K562 (cell line): Measurements from ENCODE around the gene SPINT3. TPM values are rescaled to one million over a fixed set of nuclear protein-coding genes. Genes with fewer than 3 reads are reported as not detected.

Experiments used
- ATAC-seq: fragments of 200-7000 bp; cut with Tn5 transposase; 3 replicates; pipeline ENCODE4 v1.9.1; 2020; ENCODE audit warnings: moderate library complexity
- BruUV-seq: library from RNA; stranded (reverse); fragments of 400-500 nt; replicated peaks from 2 replicates; lab custom pipeline; 2021; lab: Mats Ljungman, UMichigan
- CTCF ChIA-PET: fragments of 300-600 bp; formaldehyde crosslinking; extraction: SDS; loops from one replicate; lab custom pipeline; 2021; ENCODE audit warnings: low intra/inter-chr PET ratio; lab: Yijun Ruan, JAX
- POLR2A ChIA-PET: fragments of 300-600, 350-650 bp; sonication (Branson Sonifier 250); formaldehyde crosslinking; extraction: SDS; loops from one replicate; lab custom pipeline; 2021; ENCODE audit warnings: antibody characterized with exemption, inconsistent platforms; lab: Yijun Ruan, JAX
- DNase-seq, 4 experiments: peaks; one replicate each; pipeline versions ENCODE4 v3.0.0 to v3.0.0-alpha.2; 2011 to 2018; ENCODE audit warnings: low spot score in 3 of 4, mixed read lengths in 3 of 4; ENCODE audit errors: extremely low read depth in 1 of 4
- FAIRE-seq: peaks from 2 replicates; lab custom pipeline; 2011; peaks lifted over from hg19 to GRCh38; lab: Jason Lieb, UNC
- H2AFZ ChIP-seq: 2 replicates; pipeline ENCODE4 v1.6.0; 2011; ENCODE audit warnings: low read depth, low read length, control low read depth, inconsistent platforms
- H3K27ac ChIP-seq: fragments of 200-600 bp; 3 replicates; pipeline ENCODE4 v1.8.0; 2011; ENCODE audit warnings: low read depth, mild to moderate bottlenecking, control low read depth, inconsistent platforms, low read length, moderate library complexity, mixed read lengths; ENCODE audit errors: extremely low read depth
- H3K27me3 ChIP-seq, 2 experiments: fragments of 300-600 bp in 1 of 2; 2 replicates in 1 of 2; 3 replicates in 1 of 2; pipeline versions ENCODE4 v1.6.0 to v1.8.0; 2011; ENCODE audit warnings: inconsistent platforms in 2 of 2, low read length in 2 of 2, mild to moderate bottlenecking in 1 of 2, mixed read lengths in 1 of 2, moderate library complexity in 1 of 2; ENCODE audit not compliant: control insufficient read depth in 2 of 2, insufficient read depth in 2 of 2
- H3K36me3 ChIP-seq: fragments of 300-600 bp; 3 replicates; pipeline ENCODE4 v1.8.0; 2011; ENCODE audit warnings: mild to moderate bottlenecking, low read length, inconsistent platforms; ENCODE audit not compliant: control insufficient read depth, insufficient read depth
- H3K4me1 ChIP-seq, 2 experiments: fragments of 200-600 bp in 1 of 2; replicated peaks in 1 of 2; 2 replicates in 1 of 2; 3 replicates in 1 of 2; pipeline versions ENCODE4 v1.5.1 to v1.8.0; 2011; ENCODE audit warnings: inconsistent platforms in 2 of 2, low read length in 2 of 2, mild to moderate bottlenecking in 1 of 2, mixed read lengths in 1 of 2, moderate library complexity in 1 of 2; ENCODE audit not compliant: control insufficient read depth in 2 of 2, insufficient read depth in 2 of 2
- H3K4me2 ChIP-seq: 2 replicates; pipeline ENCODE4 v1.6.1; 2011; ENCODE audit warnings: low read length, control low read depth, inconsistent platforms, mixed read lengths; ENCODE audit not compliant: insufficient read depth
- H3K4me3 ChIP-seq: fragments of 200-600 bp; sonication (generic), shearing (Covaris generic); 2 replicates; pipeline ENCODE4 v1.5.1; 2016; ENCODE audit warnings: control low read depth, inconsistent platforms
- H3K79me2 ChIP-seq: fragments of 200-600 bp; 3 replicates; pipeline ENCODE4 v1.8.0; 2011; ENCODE audit warnings: low read length, inconsistent platforms; ENCODE audit not compliant: control insufficient read depth, insufficient read depth
- H3K9ac ChIP-seq, 2 experiments: 2 replicates each; pipeline versions ENCODE4 v1.6.0 to v1.6.1; 2011; ENCODE audit warnings: low read depth in 2 of 2, low read length in 2 of 2, control low read depth in 1 of 2, inconsistent platforms in 1 of 2, mild to moderate bottlenecking in 1 of 2, mixed read lengths in 1 of 2; ENCODE audit not compliant: insufficient read depth in 1 of 2
- H3K9me1 ChIP-seq: one replicate; pipeline ENCODE4 v1.6.0; 2011; ENCODE audit warnings: inconsistent platforms, mild to moderate bottlenecking, low read length, moderate library complexity; ENCODE audit not compliant: control insufficient read depth, insufficient read depth
- H3K9me3 ChIP-seq: replicated peaks from 2 replicates; pipeline ENCODE4 v1.5.1; 2011; ENCODE audit warnings: low read depth, low read length, inconsistent platforms; ENCODE audit not compliant: control insufficient read depth, insufficient read depth
- H4K20me1 ChIP-seq: replicated peaks from 2 replicates; pipeline ENCODE4 v1.6.1; 2011; ENCODE audit warnings: low read length, inconsistent platforms, mixed read lengths; ENCODE audit not compliant: control insufficient read depth, insufficient read depth
- HNRNPH1 ChIP-seq: fragments of 200-400 bp; formaldehyde crosslinking; optimal IDR thresholded peaks from 2 replicates; pipeline ENCODE3; 2017; ENCODE audit warnings: low read depth, mild to moderate bottlenecking, low read length, moderate library complexity
- ZNF695 ChIP-seq: fragments of 450-650 bp; formaldehyde crosslinking; IDR thresholded peaks from 2 replicates; pipeline ENCODE4 v1.4.0; 2020; ENCODE audit warnings: mild to moderate bottlenecking, moderate library complexity
- ZNF707 ChIP-seq: fragments of 250-450 bp; sonication (Bioruptor Pico); conservative IDR thresholded peaks from 2 replicates; pipeline ENCODE4 v1.8.0; 2022; ENCODE audit warnings: inconsistent platforms, mild to moderate bottlenecking, moderate library complexity
- ZNF764 ChIP-seq: fragments of 250-450 bp; sonication (Bioruptor Pico); IDR thresholded peaks from 2 replicates; pipeline ENCODE4 v1.4.0; 2020; ENCODE audit warnings: low read depth, mild to moderate bottlenecking, moderate library complexity
- WGBS: fragments of 100-300 bp; shearing (Covaris generic); methylation state at CpG from one replicate; pipeline ENCODE4 v1.1.6; 2016; ENCODE audit warnings: low coverage, mixed read lengths; ENCODE audit not compliant: insufficient coverage; ENCODE audit errors: missing lambda C conversion rate; 5-methylcytosine and 5-hydroxymethylcytosine counted together
- in situ Hi-C: fragments of 300-500 bp; cut with MboI; formaldehyde crosslinking; loops from 4 replicates; pipeline ENCODE4 v1.15.0; 2018; ENCODE audit warnings: inconsistent platforms, mixed read lengths
- intact Hi-C: fragments of 100-400 bp; cut with micrococcal nuclease; formaldehyde crosslinking; loops from 2 replicates; pipeline ENCODE4 v1.14.2; 2022
- polyA plus RNA-seq, 8 experiments: library from polyadenylated mRNA; depleted of rRNA in 4 of 8; stranded (reverse) in 5 of 8; unstranded in 3 of 8; fragments of >200 nt; fragmentation: Nextera tagmentation in 2 of 8; fragmentation: Illumina TruSeq in 1 of 8; extraction: Ambion mirVana in 2 of 8; extraction: Trizol in 1 of 8; gene quantifications; 2 replicates each; pipeline versions ENCODE4 v1.2.1 to v1.2.3, GENCODE V29; 2011 to 2014; ENCODE audit warnings: inconsistent platforms in 1 of 8, missing spikeins in 1 of 8
- total RNA-seq, 7 experiments: library from RNA; depleted of rRNA in 6 of 7; stranded (reverse); fragments of >200 nt in 6 of 7; fragmentation: Illumina TruSeq in 2 of 7; extraction: Trizol in 2 of 7; gene quantifications; 2 replicates each; pipeline versions ENCODE4 v1.2.1 to v1.2.3, GENCODE V29; 2011 to 2021; ENCODE audit warnings: low replicate concordance in 1 of 7
- TF ChIP-seq, protein P1 (sequence below): sonication (generic); formaldehyde crosslinking; IDR thresholded peaks from 2 replicates; pipeline ENCODE4 v1.8.1; 2022; ENCODE audit warnings: missing genetic modification reagents
- TF ChIP-seq, protein P2 (sequence below): fragments of 450-650 bp; IDR thresholded peaks from 2 replicates; pipeline ENCODE4 v1.7.1; 2018; ENCODE audit warnings: mild to moderate bottlenecking, low read depth; ENCODE audit not compliant: partially characterized antibody

The SPINT3 gene
- total and polyA plus RNA-seq, 9 of the 15 experiments (the other 6 are each of a cell fraction or from before 2014, with no cell fraction given): not detected

DNA sequence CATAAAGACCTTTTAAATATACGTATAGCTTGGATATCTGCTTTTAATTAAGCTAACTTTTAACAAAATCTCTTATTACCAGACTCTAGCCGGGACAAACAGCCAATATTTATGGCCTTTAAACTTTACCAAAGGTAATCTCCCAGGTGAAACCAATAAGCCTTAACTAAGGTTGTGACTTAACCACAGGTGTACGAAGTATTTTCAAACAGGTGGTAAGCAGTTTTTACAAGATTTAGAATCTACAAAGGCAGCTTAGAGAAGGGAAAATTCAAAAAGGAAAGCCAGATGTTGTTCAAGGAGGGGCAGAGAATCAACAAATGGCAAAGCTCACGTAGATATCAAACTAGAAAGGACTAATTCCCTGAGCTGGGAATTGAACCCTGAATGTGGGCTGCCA, 30.0 kb downstream of the SPINT3 start:
- no peak for FAIRE-seq
- TF ChIP-seq, protein P1, sequence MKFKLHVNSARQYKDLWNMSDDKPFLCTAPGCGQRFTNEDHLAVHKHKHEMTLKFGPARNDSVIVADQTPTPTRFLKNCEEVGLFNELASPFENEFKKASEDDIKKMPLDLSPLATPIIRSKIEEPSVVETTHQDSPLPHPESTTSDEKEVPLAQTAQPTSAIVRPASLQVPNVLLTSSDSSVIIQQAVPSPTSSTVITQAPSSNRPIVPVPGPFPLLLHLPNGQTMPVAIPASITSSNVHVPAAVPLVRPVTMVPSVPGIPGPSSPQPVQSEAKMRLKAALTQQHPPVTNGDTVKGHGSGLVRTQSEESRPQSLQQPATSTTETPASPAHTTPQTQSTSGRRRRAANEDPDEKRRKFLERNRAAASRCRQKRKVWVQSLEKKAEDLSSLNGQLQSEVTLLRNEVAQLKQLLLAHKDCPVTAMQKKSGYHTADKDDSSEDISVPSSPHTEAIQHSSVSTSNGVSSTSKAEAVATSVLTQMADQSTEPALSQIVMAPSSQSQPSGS (CRISPR knock-in tag): no peak
- TF ChIP-seq ZNF764 (CRISPR knock-in tag) (no peak), ZNF707 (CRISPR knock-in tag) (no peak), HNRNPH1 (no peak), ZNF695 (CRISPR knock-in tag) (no peak)
- TF ChIP-seq, protein P2, sequence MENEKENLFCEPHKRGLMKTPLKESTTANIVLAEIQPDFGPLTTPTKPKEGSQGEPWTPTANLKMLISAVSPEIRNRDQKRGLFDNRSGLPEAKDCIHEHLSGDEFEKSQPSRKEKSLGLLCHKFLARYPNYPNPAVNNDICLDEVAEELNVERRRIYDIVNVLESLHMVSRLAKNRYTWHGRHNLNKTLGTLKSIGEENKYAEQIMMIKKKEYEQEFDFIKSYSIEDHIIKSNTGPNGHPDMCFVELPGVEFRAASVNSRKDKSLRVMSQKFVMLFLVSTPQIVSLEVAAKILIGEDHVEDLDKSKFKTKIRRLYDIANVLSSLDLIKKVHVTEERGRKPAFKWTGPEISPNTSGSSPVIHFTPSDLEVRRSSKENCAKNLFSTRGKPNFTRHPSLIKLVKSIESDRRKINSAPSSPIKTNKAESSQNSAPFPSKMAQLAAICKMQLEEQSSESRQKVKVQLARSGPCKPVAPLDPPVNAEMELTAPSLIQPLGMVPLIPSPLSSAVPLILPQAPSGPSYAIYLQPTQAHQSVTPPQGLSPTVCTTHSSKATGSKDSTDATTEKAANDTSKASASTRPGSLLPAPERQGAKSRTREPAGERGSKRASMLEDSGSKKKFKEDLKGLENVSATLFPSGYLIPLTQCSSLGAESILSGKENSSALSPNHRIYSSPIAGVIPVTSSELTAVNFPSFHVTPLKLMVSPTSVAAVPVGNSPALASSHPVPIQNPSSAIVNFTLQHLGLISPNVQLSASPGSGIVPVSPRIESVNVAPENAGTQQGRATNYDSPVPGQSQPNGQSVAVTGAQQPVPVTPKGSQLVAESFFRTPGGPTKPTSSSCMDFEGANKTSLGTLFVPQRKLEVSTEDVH: no peak
- DNase-seq: no peak
- 1% methylated on average over 4 of the region's 4 CpGs for WGBS
- ATAC-seq: no peak
- ChIA-PET CTCF (interaction anchor here (0.7 kb wide), 1 partner anchor 517 kb away, joined by 3 read pairs; no protein-coding TSS in a partner anchor), POLR2A (interaction anchor here (1.4 to 1.5 kb wide), 2 partner anchors 31 to 123 kb away, joined by 3 to 4 read pairs; partner anchors contain the start of gene SYS1)
- Histone ChIP-seq H3K4me2 (no peak overlapping the region), H3K36me3 (no peaks in the 10 kb centered on the region), H3K27me3 (peaks cover 12 to 36% of the 10 kb centered on the region in 2 experiments; a peak in 4 of 5 replicates), H3K9me1 (no peaks in the 10 kb centered on the region), H3K9me3 (no peaks in the 10 kb centered on the region), H3K9ac (no peak overlapping the region), H4K20me1 (no peaks in the 10 kb centered on the region), H3K27ac (no peak overlapping the region), H3K79me2 (no peaks in the 10 kb centered on the region), H2AFZ (no peak overlapping the region), H3K4me3 (no peak overlapping the region), H3K4me1 (no peaks in the 10 kb centered on the region)
- intact Hi-C loops (no loop called here), in situ Hi-C loops (no loop called here)
- BruUV-seq: no TSS peak
